Osteoblast (primary cell): Measurements from ENCODE around the gene KCNQ1. TPM values are rescaled to one million over a fixed set of nuclear protein-coding genes. Genes with fewer than 3 reads are reported as not detected.
A peak's percentile ranks its signal among the peaks of the same experiment; 100 is the strongest.
"Not testable (repeated sequence)": the region's sequence is repeated elsewhere in the genome, so short reads cannot be mapped to it uniquely, and the experiment has no call there.

Experiments
- DNase-seq: peaks from one replicate; pipeline ENCODE4 v3.0.0; 2011; ENCODE audit warnings: low spot score, mixed read lengths; ENCODE audit not compliant: insufficient read length; ENCODE audit errors: missing footprints
- H2AFZ ChIP-seq: 2 replicates; pipeline ENCODE4 v1.6.0; 2011; ENCODE audit warnings: mild to moderate bottlenecking, low read length
- H3K27ac ChIP-seq: 2 replicates; pipeline ENCODE4 v1.5.1; 2011; ENCODE audit warnings: mild to moderate bottlenecking, low read depth, low read length, moderate library complexity
- H3K27me3 ChIP-seq: 2 replicates; pipeline ENCODE4 v1.6.0; 2012; ENCODE audit warnings: mild to moderate bottlenecking, control low read depth, inconsistent platforms, low read length, moderate library complexity; ENCODE audit not compliant: insufficient read depth
- H3K36me3 ChIP-seq: 2 replicates; pipeline ENCODE4 v1.5.1; 2011; ENCODE audit warnings: mild to moderate bottlenecking, low read length, control low read depth, moderate library complexity; ENCODE audit not compliant: insufficient read depth
- H3K4me1 ChIP-seq: 2 replicates; pipeline ENCODE4 v1.5.1; 2011; ENCODE audit warnings: mild to moderate bottlenecking, low read length, control low read depth, moderate library complexity; ENCODE audit not compliant: insufficient read depth
- H3K4me2 ChIP-seq: 2 replicates; pipeline ENCODE4 v1.6.0; 2011; ENCODE audit warnings: mild to moderate bottlenecking, low read length; ENCODE audit not compliant: insufficient read depth
- H3K4me3 ChIP-seq: fragments of 200-600 bp; sonication (generic); 3 replicates; pipeline ENCODE4 v1.5.1; 2012; ENCODE audit warnings: mild to moderate bottlenecking, low read length, inconsistent platforms; ENCODE audit not compliant: insufficient read depth
- H3K79me2 ChIP-seq: 2 replicates; pipeline ENCODE4 v1.6.0; 2012; ENCODE audit warnings: mild to moderate bottlenecking, low read length, control low read depth, inconsistent platforms; ENCODE audit not compliant: insufficient read depth
- H3K9me3 ChIP-seq: 2 replicates; pipeline ENCODE4 v1.5.1; 2011; ENCODE audit warnings: low read depth, low read length, control low read depth
- H4K20me1 ChIP-seq: 2 replicates; pipeline ENCODE4 v1.6.0; 2012; ENCODE audit warnings: mild to moderate bottlenecking, low read length, control low read depth; ENCODE audit not compliant: insufficient read depth
- total RNA-seq: library from RNA; depleted of rRNA; stranded (reverse); fragments of >200 nt; gene quantifications from 2 replicates; pipeline ENCODE4 v1.2.3, GENCODE V29; 2012
- TF ChIP-seq, protein P1 (sequence below): IDR thresholded peaks from 2 replicates; pipeline ENCODE4 v1.5.1; 2011; ENCODE audit warnings: mild to moderate bottlenecking, low read depth, low read length, moderate library complexity; ENCODE audit errors: extremely low read depth

KCNQ1 gene
- total RNA-seq, 1 donor, result not detected

DNA sequence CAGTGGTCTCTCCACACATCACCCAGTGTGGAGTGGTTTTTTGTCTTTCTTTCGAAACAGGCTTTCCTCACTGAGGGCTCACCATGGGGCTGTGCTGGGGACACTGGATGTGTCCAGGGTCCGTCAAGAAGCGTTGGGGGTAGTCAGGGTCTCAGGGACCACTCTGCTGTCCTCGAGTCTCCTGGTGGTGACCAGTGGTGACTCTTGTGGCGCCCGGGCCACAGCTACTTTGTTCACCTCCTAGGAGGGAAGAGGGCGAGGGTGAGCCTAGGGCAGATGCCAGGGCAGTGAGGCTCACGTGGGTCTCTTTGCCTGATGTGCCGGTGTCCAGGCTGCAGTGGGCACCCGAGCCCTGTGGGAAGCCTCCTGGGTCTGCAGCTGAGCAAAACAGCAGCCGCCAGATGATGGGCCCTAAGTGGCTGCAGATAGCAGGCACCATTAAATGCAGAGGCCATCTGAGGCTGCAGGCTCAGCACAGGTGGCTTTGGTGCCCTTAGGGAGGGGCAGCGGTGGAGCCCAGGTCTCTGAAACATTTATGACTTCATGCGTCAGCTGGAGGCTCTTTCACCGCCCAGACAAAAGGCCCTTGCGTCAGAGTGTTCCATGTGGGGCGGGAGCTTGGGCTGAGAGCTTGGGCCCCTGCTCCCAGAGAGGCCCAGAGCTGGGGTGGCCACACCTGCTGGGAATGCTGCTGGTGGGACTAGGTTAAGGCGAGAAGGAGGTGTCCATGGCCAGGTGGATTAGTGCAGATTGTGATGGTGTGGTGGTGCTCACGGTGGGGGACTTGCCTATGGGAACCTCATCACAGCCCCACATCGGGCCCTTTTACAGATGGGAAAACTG lies 29.5 kb downstream of the KCNQ1 start:
- Histone ChIP-seq H3K36me3 (no peaks in the 10 kb centered on the region), H2AFZ (no peak overlapping the region), H3K27ac (no peak overlapping the region), H3K4me3 (no peak overlapping the region), H3K79me2 (no peaks in the 10 kb centered on the region), H3K4me1 (no peaks in the 10 kb centered on the region), H3K4me2 (no peak overlapping the region), H4K20me1 (no peaks in the 10 kb centered on the region), H3K27me3 (peaks cover 25% of the 10 kb centered on the region), H3K9me3 (no peaks in the 10 kb centered on the region)
- TF ChIP-seq, protein P1, sequence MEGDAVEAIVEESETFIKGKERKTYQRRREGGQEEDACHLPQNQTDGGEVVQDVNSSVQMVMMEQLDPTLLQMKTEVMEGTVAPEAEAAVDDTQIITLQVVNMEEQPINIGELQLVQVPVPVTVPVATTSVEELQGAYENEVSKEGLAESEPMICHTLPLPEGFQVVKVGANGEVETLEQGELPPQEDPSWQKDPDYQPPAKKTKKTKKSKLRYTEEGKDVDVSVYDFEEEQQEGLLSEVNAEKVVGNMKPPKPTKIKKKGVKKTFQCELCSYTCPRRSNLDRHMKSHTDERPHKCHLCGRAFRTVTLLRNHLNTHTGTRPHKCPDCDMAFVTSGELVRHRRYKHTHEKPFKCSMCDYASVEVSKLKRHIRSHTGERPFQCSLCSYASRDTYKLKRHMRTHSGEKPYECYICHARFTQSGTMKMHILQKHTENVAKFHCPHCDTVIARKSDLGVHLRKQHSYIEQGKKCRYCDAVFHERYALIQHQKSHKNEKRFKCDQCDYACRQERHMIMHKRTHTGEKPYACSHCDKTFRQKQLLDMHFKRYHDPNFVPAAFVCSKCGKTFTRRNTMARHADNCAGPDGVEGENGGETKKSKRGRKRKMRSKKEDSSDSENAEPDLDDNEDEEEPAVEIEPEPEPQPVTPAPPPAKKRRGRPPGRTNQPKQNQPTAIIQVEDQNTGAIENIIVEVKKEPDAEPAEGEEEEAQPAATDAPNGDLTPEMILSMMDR, result no peak
- peak; percentile 70 for DNase-seq

DNA sequence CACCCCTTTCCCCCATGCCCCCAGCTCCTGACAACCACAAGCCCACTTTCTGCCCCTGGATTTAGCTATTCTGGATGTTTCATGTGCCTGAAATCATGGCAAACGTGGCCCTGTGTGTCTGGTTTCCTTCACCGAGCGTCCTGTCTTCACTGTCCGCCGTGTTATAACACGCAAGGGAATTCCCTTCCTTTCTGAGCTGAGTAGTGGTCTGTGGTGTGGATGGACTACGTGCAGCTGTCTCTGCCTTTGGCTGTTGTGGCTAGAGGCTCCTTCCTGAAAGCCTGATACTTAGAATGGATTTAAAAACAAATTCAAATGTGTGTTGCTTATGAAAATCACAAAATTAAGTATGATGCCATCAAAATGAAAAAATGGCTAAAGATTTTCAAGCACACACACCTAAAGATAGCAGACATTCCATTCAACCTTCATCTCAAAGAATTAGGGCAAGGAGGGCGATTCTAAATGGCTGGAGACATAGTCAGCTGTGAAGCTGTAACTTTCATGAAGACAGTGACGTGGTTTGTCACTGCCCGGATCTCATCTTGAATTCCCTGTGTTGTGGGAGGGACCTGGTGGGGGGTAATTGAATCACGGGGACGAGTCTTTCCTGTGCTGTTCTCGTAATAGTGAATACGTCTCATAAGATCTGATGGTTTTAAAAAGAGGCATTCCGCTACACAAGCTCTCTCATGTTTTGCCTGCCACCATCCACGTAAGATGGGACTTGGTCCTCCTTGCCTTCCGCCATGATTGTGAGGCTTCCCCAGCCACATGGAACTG lies 30.5 kb downstream of the KCNQ1 start:
- DNase-seq, result no peak
- Histone ChIP-seq H3K4me3 (no peak overlapping the region), H3K27ac (no peak overlapping the region), H3K4me2 (no peak overlapping the region), H3K9me3 (no peaks in the 10 kb centered on the region), H3K4me1 (no peaks in the 10 kb centered on the region), H3K36me3 (no peaks in the 10 kb centered on the region), H3K79me2 (no peaks in the 10 kb centered on the region), H2AFZ (no peak overlapping the region), H4K20me1 (no peaks in the 10 kb centered on the region), H3K27me3 (peaks cover 25% of the 10 kb centered on the region)
- TF ChIP-seq, protein P1, result no peak

DNA sequence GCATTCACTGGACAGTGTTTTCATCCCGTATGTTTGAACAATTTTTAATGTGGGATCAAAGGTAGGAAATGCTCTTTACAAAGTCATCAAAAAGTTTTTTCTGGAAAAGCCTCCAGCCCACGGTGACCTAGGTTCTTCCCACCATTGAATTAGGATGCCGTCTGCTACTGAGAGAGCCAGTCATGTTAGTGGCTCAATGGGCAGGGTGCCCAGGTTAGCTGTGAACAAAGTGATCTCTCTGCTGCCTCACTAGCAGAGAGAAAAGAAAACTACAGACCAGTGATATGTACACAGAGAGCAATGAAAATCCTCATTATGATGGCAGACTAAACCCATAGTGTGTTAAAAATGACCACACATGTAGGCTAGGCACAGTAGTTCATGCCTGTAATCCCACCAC lies 32.4 kb downstream of the KCNQ1 start:
- TF ChIP-seq, protein P1, result no peak
- H3K4me3 ChIP-seq, result no peak overlapping the region
- no peak overlapping the region for H2AFZ ChIP-seq
- H3K36me3 ChIP-seq, result no peaks in the 10 kb centered on the region
- no peak overlapping the region for H3K27ac ChIP-seq
- H3K4me2 ChIP-seq, result no peak overlapping the region
- H4K20me1 ChIP-seq, result no peaks in the 10 kb centered on the region
- H3K9me3 ChIP-seq, result no peaks in the 10 kb centered on the region
- H3K79me2 ChIP-seq, result no peaks in the 10 kb centered on the region
- H3K4me1 ChIP-seq, result no peaks in the 10 kb centered on the region
- peaks cover 25% of the 10 kb centered on the region for H3K27me3 ChIP-seq
- DNase-seq, result peak; percentile 42

DNA sequence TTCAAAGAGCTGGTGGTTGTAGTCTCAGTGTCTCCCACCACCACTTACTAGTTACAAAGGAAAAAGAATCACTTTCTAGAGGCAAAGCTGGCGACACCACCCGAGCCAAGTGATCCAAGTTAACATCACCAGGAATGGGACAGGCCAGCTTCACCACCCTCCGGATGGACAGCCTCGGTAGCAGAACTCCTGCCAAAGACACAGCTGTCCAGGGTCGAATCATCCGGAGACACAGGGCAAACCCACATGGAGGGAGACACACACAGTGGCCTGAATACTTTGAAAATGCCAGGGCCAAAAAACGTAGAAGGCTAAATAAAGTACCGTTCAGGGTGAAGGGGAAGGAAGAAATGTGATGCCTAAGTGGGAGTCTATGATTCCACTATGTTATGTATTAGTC lies 33.1 kb downstream of the KCNQ1 start:
- Histone ChIP-seq H3K79me2 (no peaks in the 10 kb centered on the region), H3K36me3 (no peaks in the 10 kb centered on the region), H3K4me3 (no peak overlapping the region), H3K4me2 (no peak overlapping the region), H3K27ac (no peak overlapping the region), H3K27me3 (peaks cover 31% of the 10 kb centered on the region), H4K20me1 (no peaks in the 10 kb centered on the region), H3K4me1 (no peaks in the 10 kb centered on the region), H2AFZ (no peak overlapping the region), H3K9me3 (no peaks in the 10 kb centered on the region)
- TF ChIP-seq, protein P1, result no peak
- DNase-seq, result no peak

DNA sequence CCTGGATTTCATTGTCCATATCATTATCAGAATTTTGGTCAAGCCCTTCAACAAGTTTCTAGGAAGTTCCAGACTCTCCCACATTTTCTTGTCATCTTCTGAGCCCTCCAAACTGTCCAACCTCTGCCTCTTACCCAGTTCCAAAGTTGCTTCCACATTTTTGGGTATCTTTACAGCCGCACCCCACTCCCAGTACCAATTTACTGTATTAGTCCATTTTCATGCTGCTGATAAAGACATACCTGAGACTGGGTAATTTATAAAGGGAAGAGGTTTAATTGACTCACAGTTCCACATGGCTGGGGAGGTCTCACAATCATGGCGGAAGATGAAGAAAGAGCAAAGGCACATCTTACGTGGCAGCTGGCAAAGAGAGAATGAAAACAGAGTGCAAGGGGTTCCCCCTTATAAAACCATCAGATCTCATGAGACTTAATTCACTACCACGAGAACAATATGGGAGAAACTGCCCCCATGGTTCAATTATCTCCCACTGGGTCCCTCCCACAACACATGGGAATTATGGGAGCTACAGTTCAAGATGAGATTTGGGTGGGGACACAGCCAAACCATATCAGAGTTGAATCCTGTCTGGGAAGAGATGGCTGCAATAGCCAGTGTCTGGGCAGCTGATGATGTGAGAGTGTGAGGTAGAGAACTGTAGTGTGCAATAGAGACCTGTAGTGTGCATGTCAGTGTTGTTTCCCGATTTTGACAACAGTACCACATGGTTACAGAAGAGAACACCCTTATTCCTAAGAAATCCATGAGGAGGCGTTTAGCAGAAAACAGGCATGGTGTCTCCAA lies 35.5 kb downstream of the KCNQ1 start:
- not testable (repeated sequence) for H3K4me1 ChIP-seq, H2AFZ ChIP-seq

More for the DNA sequence above, 35.5 kb downstream of the KCNQ1 start:
- peaks cover 29% of the 10 kb centered on the region for H3K27me3 ChIP-seq
- H3K4me3 ChIP-seq, H3K4me2 ChIP-seq, H3K36me3 ChIP-seq, H3K27ac ChIP-seq, H4K20me1 ChIP-seq, H3K79me2 ChIP-seq, H3K9me3 ChIP-seq: not testable (repeated sequence)
- peak; percentile 62 for DNase-seq
